Measurements from ENCODE around the gene ERH. TPM values are rescaled to one million over a fixed set of nuclear protein-coding genes. Genes with fewer than 3 reads are reported as not detected.

ERH gene
- total RNA-seq, 1 experiment from 2014 or later, result 222 TPM

GRCh38 chr14:69358966-69359365 is 39.1 kb downstream of the ERH start:
- in situ Hi-C loops (cut with HindIII; ENCODE audit: low pct_unique_long_range_greater_than_20kb, low sequenced_read_pairs), result no loop called here
- ChIA-PET CTCF (no interaction called here), POLR2A (no interaction called here)
- Histone ChIP-seq H3K9me3 (ENCODE audit: control insufficient read depth, insufficient read depth, low read depth, low read length) (no peaks in the 10 kb centered on the region), H3K36me3 (ENCODE audit: control insufficient read depth, insufficient read depth, low read length) (no peaks in the 10 kb centered on the region), H3K27ac (ENCODE audit: low read length) (no peak overlapping the region), H3K4me3 (ENCODE audit: low read depth in 2 of 2, low read length in 2 of 2) (no peak overlapping the region), H3K27me3 (ENCODE audit: control insufficient read depth, insufficient read depth, low read length) (no peaks in the 10 kb centered on the region), H3K4me1 (ENCODE audit: control insufficient read depth, insufficient read depth, low read length) (no peaks in the 10 kb centered on the region)
- intact Hi-C loops (cut with micrococcal nuclease; ENCODE audit: unreplicated experiment), result loop anchor here (10.0 kb wide), 1 partner anchor 114 kb away; no protein-coding TSS in a partner anchor
- ATAC-seq (no peak), DNase-seq (ENCODE audit: low read depth, low spot score) (no peak)
- BruUV-seq (replicated peaks), result no TSS peak
- TF ChIP-seq POLR2AphosphoS5 (IDR thresholded peaks at IDR 0.05; ENCODE audit: low read depth, low read length) (no peak), REST (IDR thresholded peaks at IDR 0.05; ENCODE audit: insufficient read depth in 1 of 2, low read depth in 2 of 2, low read length in 1 of 2) (no peak), TCF7L2 (IDR thresholded peaks at IDR 0.05; ENCODE audit: low read depth, low read length) (no peak), SIN3A (IDR thresholded peaks at IDR 0.05; ENCODE audit: borderline replicate concordance, insufficient read depth, low read depth, low read length) (no peak)
- TF ChIP-seq, protein P1, sequence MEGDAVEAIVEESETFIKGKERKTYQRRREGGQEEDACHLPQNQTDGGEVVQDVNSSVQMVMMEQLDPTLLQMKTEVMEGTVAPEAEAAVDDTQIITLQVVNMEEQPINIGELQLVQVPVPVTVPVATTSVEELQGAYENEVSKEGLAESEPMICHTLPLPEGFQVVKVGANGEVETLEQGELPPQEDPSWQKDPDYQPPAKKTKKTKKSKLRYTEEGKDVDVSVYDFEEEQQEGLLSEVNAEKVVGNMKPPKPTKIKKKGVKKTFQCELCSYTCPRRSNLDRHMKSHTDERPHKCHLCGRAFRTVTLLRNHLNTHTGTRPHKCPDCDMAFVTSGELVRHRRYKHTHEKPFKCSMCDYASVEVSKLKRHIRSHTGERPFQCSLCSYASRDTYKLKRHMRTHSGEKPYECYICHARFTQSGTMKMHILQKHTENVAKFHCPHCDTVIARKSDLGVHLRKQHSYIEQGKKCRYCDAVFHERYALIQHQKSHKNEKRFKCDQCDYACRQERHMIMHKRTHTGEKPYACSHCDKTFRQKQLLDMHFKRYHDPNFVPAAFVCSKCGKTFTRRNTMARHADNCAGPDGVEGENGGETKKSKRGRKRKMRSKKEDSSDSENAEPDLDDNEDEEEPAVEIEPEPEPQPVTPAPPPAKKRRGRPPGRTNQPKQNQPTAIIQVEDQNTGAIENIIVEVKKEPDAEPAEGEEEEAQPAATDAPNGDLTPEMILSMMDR (IDR thresholded peaks at IDR 0.05), result no peak

DNA sequence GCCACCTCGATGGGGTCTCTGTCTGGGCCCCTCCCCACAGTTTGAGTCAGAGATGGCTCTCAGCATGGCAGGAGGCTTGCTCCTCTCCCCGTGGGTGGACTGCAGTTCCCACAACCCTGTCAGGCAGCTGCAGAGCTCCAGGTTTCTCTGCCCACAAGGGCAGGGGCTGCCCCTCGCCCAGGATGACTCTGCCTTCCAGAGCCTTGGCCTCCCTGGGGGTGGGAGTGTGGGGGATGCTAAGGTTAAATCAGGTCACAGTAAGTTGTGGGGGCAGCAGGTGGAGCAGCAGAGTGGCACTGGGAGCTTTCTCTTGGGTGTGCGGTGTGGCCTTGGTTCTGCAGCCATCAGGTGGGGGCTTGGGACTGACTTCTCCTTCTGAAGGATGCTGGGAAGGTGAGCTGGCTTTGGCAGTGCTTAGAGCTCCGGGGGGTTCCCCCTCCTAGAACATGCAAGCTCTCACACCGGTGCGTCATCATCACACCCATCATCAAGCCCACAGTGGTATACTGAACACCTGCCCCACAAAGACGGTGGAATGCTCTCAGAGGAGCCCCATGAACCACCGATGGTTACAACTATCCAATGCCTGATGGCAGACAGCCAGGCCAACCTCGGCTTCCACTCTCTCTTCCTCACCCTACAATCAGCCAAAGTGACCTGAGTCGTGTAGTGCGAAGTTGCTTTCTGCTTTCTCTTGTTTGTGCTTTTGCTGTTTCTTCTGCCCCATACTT is 39.7 kb downstream of the ERH start:
- no peaks in the 10 kb centered on the region for H3K4me1 ChIP-seq (ENCODE audit: control insufficient read depth, insufficient read depth, low read length)
- no peak for DNase-seq (ENCODE audit: low read depth, low spot score)
- CTCF ChIA-PET, result interaction anchor here (0.6 kb wide), 1 partner anchor 8 kb away, joined by 3 read pairs; no protein-coding TSS in a partner anchor
- in situ Hi-C loops (cut with HindIII; ENCODE audit: low pct_unique_long_range_greater_than_20kb, low sequenced_read_pairs), result no loop called here
- no peak overlapping the region for H3K27ac ChIP-seq (ENCODE audit: low read length)
- H3K27me3 ChIP-seq (ENCODE audit: control insufficient read depth, insufficient read depth, low read length), result no peaks in the 10 kb centered on the region
- no peaks in the 10 kb centered on the region for H3K36me3 ChIP-seq (ENCODE audit: control insufficient read depth, insufficient read depth, low read length)
- TF ChIP-seq POLR2AphosphoS5 (IDR thresholded peaks at IDR 0.05; ENCODE audit: low read depth, low read length), result no peak
- no peak for TF ChIP-seq SIN3A (IDR thresholded peaks at IDR 0.05; ENCODE audit: borderline replicate concordance, insufficient read depth, low read depth, low read length)
- no peak for TF ChIP-seq REST (IDR thresholded peaks at IDR 0.05; ENCODE audit: insufficient read depth in 1 of 2, low read depth in 2 of 2, low read length in 1 of 2)
- no peak for TF ChIP-seq TCF7L2 (IDR thresholded peaks at IDR 0.05; ENCODE audit: low read depth, low read length)
- TF ChIP-seq, protein P1 (IDR thresholded peaks at IDR 0.05), result no peak
- POLR2A ChIA-PET, result no interaction called here
- BruUV-seq (replicated peaks), result no TSS peak
- H3K4me3 ChIP-seq (ENCODE audit: low read depth in 2 of 2, low read length in 2 of 2), result no peak overlapping the region
- intact Hi-C loops (cut with micrococcal nuclease; ENCODE audit: unreplicated experiment), result loop anchor here (10.0 kb wide), 1 partner anchor 114 kb away; no protein-coding TSS in a partner anchor
- no peak for ATAC-seq
- H3K9me3 ChIP-seq (ENCODE audit: control insufficient read depth, insufficient read depth, low read depth, low read length), result no peaks in the 10 kb centered on the region

Measured in Panc1 (cell line).